GM19463 (cell line): ENCODE measurements around the gene SMCO4.
"Not testable (repeated sequence)": the region's sequence is repeated elsewhere in the genome, so short reads cannot be mapped to it uniquely, and the experiment has no call there.

Source experiments
- ATAC-seq: cut with Tn5 transposase; IDR thresholded peaks from one replicate; pipeline ENCODE4 v1.9.1; 2021; ENCODE audit warnings: mild to moderate bottlenecking, moderate library complexity; ENCODE audit not compliant: unreplicated experiment

The SMCO4 gene, protein sequence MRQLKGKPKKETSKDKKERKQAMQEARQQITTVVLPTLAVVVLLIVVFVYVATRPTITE

DNA sequence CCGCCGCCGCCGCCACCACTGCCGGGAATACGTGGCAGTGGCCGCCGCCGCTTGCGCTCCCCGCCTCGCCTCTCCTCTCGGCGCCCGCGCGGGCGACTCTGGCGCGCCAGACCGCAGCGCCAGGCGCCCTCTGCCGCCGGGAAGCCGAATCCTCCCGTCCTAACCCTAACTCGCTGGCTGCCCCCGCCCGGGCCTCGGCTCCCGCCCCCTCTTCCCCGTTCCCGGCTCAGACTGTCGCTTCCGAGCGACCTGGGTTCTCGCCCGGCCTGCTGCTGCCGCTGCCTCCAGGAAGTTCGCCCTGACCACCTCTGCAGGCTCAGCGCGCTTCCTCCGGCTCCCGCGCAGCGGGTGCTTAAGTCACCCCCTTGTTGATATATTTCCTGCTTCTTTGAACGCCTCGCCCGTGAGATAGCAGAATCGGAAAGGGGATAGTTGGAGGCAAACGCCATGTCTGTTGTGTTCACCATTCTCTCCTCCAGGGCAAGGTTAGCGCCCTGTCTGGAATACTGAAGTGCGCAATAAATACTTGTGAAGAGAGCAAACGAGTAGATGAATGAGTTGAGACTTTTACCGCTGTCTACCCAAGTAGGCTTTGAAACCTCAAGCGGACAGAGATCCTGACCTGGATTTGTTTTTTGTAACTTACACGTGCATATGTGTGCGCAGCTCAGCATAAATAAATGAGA lies at the start of gene SMCO4:
TSS of gene SMCO4 (minus strand) at position 100 of the 686 bp plus-strand sequence. CDS start 64,202 bp downstream, outside the sequence.
- ATAC-seq, result peak; percentile 82

DNA sequence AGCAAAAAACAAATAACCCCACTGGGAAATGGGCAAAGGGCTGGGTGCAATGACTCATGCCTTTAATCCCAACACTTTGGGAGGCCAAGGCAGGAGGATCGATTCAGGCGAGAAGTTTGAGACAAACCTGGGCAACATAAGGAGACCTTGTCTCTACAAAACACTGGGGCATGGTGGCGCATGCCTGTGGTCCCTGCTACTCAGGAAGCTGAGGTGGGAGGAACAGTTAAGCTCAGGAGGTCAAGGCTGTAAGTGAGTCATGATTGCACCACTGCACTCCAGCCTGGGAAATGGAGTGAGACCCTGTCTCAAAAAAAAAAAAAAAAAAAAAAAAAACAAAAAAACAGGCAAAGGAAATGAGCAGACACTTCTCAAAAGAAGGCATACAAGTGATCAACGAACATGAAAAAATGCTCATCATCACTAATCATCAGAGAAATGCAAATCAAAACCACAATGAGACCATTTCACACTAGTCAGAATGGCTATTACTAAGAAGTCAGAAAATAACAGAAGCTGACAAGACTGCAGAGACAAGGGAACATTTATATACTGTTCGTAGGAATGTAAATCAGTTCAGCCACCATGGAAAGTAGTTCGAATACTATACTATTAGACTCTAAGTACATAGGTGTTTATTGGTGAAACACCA lies 48.2 kb upstream of the SMCO4 start:
- ATAC-seq, result peak; percentile 79

DNA sequence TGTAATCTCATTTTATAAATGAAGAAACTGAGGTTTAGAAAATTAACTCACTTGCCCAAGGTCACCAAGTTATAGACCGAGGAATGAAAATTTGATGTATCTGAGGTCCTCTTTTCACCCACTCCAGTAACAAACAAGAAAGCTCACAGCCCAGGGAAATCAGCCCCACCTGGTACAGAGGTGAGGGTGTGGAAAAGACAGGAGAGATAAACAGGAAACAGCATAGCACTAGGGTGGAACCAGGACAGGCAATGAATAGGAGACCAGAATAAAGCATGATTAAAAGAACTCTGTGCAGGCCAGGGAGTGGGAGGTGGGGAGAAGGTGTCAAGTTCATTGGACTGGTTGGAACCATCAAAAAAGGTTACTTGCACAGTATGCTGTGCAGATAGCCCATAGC lies 46.2 kb upstream of the SMCO4 start:
- no peak for ATAC-seq

DNA sequence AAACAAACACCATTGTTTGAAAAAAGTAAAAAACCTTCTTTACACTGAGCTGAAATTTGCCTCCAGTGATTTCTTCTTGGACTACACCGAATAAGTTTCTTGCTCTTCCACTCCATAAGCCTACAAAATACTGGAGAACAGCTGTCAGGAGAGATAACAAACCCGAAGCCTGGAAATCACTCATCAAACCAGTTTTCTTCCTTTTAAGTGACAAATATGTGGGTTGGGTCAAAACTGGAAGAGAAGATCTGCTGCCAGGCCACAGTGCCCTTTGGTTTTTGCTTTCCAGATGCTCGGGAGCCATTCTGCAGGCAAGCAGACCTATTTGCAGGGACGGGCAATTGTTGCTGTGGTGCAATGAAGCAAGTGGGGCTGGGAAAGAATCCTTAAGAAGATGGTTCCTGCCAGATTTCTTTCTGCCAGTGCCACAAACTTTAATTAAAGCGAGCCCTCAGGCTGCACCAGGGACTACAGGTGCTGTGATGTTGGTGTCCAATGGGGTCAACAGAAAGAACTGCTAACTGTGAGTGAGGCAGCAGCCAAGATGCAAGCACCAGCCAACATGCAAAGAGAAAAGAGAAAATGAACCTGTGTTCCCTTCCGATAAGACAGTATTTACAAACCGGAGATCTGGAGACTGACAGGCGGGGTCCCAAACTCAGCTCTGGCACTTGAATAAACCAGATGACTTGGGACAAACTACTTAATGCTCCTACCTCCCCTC lies 44.8 kb upstream of the SMCO4 start:
- ATAC-seq, result no peak

DNA sequence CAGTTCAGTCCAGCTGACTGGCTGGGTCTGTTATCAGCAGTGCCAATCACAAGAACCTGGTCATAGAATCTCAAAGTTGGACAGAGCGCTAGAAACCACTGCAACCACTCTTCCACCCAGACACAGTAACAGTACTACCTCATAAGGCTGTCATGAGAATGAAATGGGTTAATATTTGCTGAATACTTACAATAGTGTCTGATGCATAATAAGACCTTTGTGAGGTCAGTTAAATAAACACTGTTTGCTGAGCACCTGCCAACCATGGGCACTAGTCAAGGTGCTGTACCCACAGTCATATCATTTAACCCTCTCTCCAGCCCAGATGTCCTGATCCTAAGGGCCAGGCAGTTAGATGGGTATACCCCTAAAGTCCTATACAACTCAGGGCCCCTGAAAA lies 44.2 kb upstream of the SMCO4 start:
- ATAC-seq, result not testable (repeated sequence)

DNA sequence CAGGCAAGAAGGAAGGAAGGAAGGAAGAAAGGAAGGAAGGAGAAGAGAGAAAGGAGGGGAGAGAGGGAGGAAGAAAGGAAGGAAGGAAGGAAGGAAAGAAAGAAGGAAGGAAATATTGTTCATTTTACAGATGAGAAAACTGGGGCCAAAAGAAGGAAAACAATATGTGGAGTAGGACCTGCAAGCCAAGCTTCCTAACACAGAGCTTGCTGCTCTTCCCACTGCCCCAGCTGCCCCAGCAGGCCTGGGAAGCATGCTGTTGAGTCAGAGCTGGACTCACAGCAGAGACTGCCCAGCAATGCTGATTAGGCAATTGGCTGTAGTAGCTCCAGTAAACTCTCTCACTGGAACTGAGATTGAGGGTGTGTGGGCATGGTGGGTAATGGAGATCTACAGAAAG lies 42.6 kb upstream of the SMCO4 start:
- ATAC-seq, result no peak

DNA sequence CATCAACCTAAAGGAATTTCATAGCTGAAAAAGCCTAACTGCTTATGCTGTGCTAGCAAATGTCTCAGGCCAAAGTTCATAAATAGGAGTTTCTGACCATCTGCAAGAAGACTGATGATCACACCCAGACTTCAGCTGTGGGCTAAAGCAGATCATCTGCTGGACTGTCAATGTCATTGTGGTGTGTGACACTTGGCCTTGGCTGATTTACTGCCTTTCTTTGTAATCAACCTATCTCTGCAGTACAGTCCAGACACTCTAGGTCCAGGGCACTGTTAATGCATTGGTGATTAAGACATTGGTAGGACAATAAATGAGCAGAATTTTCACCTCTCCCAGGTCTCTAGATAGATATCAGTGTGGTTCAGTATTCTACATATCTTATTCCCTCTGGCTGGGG lies 40.3 kb upstream of the SMCO4 start:
- no peak for ATAC-seq

DNA sequence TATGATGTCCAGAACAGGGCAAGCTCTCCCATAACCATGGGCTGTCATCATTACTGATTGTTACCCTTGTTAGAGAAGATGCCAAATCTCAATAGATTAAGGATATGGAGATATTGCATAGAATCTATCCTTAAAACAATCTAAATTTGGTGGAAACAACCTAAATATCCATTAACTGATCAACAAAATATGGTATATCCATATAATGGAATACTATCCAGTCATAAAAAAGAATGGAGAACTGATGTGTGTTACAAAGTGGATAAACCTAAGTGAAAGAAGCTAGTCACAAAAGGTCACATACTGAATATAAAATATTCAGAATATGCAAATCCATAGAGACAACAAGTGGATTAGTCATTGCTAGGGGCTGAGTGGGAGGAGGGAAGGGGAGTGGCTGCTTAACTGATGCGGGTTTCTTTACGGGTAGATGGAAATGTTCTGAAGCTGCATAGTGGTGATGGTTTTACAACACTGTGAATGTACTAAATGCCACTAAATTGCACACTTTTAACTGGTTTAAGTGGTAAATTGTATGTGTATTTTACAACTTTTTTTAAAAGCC lies 36.1 kb upstream of the SMCO4 start:
- ATAC-seq, result no peak

DNA sequence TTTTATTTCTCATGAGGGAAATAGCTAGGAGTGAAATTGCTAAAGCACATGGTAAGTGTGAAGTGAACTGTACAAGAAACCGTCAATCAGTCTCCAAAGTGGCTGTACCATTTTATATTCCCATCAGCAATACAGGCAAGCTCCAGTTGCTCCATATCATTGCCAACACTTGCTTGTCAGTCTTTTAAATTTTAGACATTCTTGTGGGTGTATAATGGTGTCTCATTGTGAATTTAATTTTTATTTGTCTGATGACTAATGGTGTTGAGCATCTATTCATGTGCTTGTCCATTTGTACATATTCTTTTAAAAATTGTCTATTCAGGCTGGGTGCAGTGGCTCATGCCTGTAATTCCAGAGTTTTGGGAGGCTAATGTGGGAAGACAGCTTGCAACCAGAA lies 34.1 kb upstream of the SMCO4 start:
- no peak for ATAC-seq

DNA sequence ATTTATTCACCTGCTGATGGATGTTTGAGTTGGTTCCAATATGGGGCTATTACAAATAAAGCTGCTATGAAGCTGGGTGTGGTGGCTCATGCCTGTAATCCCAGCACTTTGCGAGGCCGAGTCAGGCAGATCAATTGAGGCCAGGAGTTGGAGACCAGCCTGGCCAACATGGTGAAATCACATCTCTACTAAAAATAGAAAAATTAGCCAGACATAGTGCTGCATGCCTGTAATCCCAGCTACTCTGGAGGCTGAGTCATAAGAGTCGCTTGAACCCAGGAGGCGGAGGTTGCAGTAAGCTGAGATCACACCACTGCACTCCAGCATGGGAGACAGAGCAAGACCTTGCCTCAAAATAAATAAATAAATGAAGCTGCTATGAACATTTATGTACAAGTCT lies 33.7 kb upstream of the SMCO4 start:
- ATAC-seq, result not testable (repeated sequence)

DNA sequence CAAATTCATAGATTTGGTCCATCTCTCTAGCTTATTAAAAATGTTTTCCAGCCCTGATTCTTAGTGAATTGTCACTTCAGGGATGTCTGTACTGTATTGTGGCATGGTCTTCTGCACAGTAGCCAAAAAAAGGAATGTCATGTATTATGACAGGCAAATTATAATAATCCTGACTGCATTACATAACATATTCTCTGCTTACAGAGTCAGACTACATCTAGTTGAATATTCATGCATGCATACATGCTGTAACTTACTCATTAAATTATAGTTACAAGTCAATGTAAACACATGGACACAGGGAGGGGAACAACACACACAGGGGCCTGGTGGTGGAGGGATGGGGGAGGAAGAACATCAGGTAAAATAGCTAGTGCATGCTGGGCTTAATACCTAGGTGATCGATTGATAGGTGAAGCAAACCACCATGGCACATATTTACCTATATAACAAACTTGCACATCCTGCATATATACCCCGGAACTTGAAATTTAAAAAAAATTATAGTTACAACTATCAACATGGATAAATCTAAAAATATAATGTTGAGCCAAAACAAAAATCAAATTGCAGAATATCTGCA lies 31.5 kb upstream of the SMCO4 start:
- no peak for ATAC-seq

DNA sequence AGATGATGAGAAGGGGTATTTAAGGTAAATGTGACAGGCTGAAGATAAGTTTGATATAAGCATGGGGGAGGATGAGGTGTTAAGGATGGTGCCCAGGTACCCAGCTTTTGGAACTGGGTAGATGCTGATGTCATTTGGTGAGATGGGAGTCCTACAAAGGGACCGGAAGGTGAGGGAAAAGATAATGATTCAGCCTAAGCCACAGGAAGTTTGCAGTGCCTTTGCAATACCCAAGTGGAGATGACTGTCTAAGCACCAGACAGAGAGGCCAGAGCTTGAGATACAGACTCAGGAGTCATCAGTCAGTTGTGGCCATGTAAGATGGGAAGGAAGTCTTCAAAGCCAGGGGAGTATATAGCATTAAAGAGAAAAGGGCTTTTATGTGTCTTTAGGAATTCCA lies 30.0 kb upstream of the SMCO4 start:
- no peak for ATAC-seq

DNA sequence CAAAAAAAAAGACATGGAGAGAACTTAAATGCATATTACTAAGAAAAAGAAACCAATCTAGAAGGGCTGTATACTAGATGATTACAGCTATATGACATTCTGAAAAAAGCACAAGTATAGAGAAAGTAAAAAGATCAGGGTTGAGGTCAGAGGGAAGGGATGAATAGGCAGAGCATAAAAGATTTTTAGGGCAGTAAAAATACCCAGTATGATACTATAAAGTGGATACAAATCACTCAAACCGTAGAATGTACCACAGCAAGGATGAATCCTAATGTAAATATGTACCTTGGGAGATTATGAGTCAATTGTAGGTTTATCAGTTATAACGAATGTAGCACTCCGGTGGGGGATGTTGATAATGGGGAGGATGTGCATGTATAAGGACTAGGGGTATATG lies 29.4 kb upstream of the SMCO4 start:
- ATAC-seq, result no peak

DNA sequence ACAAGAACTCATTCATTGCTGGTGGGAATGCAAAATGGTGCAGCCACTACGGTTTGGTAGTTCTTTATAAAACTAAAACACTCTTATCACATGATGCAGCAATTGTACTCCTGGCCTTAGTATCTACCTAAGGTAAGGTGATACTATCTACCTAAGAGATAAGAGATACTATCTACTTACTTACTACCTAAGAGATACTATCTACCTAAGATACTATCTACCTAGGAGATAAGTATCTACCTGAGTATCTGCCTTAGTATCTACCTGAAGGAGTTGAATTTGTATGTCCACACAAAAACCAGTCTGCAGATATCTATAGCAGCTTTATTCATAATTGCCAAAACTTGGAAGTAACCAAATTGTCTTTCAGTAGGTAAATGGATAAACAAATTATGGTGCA lies 29.0 kb upstream of the SMCO4 start:
- no peak for ATAC-seq

DNA sequence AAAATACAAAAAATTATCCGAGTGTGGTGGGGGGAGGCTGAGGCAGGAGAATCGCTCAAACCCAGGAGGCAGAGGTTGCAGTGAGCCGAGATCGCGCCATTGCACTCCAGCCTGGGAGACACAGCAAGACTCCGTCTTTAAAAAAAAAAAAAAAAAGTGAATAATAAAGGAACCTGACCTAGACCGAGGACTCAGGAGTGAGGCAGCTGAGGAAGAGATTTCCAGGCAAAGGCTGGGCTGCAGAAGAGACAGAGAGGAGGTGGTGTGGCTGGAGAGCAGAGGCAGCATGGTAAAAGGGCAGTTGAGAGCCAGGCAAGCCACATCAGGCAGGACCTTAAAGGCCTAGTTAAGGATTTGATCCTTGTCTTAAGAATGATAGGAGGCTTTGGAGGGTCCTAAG lies 28.4 kb upstream of the SMCO4 start:
- ATAC-seq, result no peak

DNA sequence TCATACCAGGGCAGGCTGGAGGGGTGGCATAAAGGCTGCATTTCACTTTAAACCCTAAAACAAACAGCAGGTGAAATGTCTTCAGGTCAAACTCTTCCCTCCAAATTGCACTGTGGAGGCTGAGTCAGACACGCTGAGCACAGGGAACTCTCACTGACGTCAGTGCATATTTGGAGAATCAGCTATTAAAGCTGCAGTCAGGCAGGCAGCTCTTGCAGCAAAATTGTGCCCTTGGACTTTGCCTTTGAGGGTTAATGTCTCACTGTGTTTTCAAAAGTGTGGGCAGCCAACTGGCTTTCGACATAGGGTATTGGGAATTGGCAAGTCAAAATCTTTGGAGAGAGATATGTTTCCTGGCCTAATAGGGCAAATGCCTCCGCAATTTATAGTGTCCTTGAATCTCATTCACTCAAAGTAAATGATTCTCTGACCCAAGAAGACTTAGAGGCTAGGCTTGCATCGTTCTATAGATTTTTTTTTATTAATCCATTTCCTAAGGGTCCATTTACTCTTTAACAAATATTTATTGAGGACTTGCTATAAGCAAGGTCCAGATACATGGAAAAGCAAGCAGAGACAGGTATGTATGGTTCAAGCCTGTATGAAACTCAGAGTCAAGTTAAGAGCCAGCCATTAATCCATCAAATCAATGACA lies 27.7 kb upstream of the SMCO4 start:
- ATAC-seq, result no peak

DNA sequence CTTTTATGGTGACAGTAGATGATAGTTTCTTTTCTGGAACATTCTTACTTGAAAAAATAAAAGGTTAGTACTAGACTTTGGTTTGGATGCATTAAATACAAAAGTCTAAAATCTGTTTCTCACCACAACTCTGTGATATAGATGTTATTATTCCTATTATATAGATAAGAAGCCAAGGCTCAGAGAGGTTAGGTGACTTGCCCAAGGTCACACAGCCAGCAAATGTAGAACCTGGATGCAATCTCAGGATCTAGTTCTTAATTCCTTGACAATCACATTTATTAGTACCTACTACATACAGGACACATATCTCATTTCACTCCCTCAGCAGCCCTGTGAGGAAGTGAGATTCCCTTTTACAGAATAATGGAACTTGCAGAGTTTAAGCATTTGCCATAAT lies 26.3 kb upstream of the SMCO4 start:
- ATAC-seq, result no peak

DNA sequence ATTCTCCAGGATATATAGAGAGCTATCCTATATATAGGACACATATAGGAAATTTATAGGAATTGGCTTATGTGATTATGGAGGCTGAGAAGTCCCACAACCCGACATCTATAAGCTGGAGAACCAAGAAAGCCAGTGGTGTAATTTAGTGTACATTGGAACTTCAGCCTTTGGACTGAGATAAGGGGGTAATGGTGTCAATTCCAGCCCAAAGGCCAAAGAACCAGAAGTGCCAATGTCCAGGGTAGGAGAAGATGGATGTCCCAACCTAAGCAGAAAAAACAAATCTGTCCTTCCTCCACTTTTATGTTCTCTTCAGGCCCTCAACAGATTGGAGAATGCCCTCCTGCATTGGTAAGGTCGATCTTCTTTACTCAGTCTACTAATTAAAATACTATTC lies 25.5 kb upstream of the SMCO4 start:
- no peak for ATAC-seq

DNA sequence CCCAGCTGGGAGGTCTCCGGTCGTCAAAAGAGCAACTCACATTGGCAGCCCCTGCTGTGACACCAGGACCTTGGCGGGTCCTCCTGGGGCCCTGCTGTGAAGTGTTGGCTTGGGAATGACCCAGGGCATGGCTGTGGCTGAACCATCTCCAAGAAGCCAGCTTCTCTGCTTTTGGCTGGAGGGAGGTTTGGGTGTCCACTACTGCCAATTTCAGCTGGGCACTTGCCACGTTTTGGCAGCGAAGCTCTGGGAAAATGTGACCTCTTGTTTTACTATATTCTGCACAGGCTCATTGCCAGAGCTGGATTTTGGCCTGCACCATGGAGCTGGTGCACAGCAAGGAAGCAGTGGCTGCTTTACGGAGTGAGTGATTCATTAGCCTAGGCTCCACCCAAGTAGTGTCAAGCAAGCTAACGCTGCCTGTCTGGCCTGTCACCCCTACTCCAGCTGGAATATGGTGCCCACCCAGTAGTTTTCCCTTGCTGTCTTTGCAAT lies 24.3 kb upstream of the SMCO4 start:
- no peak for ATAC-seq

DNA sequence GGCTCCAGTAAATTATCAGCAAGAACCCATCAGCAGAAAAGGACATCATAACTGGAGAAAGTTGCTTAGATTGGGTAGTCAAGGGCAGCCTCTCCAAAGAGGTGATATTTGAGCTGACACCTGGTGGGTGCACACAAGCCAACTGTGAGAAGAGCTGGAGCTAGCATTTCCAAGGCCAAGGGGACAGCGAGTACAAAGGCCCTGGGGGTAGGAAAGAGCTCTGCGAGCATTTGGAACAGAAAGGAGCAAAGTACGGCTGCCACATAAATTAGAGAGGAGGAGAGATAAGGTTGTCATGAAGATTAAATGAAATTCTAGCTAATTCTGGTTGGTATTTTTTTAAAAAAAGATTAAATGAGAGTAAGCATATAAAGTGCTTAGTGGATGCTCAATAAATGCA lies 21.7 kb upstream of the SMCO4 start:
- ATAC-seq, result no peak

DNA sequence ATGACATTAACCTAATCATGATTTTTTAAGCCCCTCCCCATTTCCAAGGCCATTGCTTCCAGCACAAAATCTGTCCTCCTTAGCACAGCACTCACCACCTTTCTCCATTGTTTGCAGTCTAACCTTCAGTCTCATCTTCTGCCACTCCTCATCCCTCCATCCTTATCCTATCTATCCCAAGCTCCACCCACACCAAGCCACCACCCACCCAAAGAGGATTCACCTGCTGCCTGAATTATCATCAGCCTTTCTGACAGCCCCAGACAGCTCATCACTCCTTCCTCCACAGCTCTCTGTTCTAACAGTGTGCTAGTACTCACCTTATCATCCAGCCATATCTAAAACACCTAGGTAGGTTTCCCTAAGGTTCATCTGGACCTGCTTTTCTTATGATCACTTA lies 20.7 kb upstream of the SMCO4 start:
- ATAC-seq, result no peak
